GM06990 (cell line): ENCODE data around the gene DCAF8L2.

Source experiments
- DNase-seq: peaks from one replicate; pipeline ENCODE4 v3.0.0-alpha.2; 2011; ENCODE audit not compliant: insufficient read length; ENCODE audit errors: extremely low read depth
- H3K27me3 ChIP-seq: replicated peaks from 2 replicates; pipeline ENCODE4 v1.6.0; 2011; ENCODE audit warnings: low read length; ENCODE audit not compliant: control insufficient read depth, insufficient read depth
- H3K36me3 ChIP-seq: 2 replicates; pipeline ENCODE4 v1.5.1; 2011; ENCODE audit warnings: low read length; ENCODE audit not compliant: control insufficient read depth, insufficient read depth
- H3K4me3 ChIP-seq: replicated peaks from 2 replicates; pipeline ENCODE4 v1.5.1; 2011; ENCODE audit warnings: low read depth, mild to moderate bottlenecking, control low read depth, low read length
- CTCF ChIP-seq: IDR thresholded peaks from 2 replicates; pipeline ENCODE4 v1.5.1; 2011; ENCODE audit warnings: low read length, control low read depth, mild to moderate bottlenecking, inconsistent platforms; ENCODE audit not compliant: insufficient read depth, poor library complexity, severe bottlenecking

The DCAF8L2 gene

GRCh38 chrX:27571164-27571563, 19.0 kb upstream of the DCAF8L2 start:
- no peaks in the 10 kb centered on the region for H3K27me3 ChIP-seq
- no peak for DNase-seq
- H3K36me3 ChIP-seq, result no peaks in the 10 kb centered on the region
- TF ChIP-seq CTCF, result no peak
- H3K4me3 ChIP-seq, result no peak overlapping the region

- Histone ChIP-seq H3K4me3 (no peak overlapping the region), H3K27me3 (no peaks in the 10 kb centered on the region), H3K36me3 (no peaks in the 10 kb centered on the region)
- TF ChIP-seq CTCF, result no peak
- no peak for DNase-seq
These were observed 14.6 kb upstream of the DCAF8L2 start for GRCh38 chrX:27575565-27575964.

GRCh38 chrX:27583976-27584375, 6.2 kb upstream of the DCAF8L2 start:
- Histone ChIP-seq H3K36me3 (no peaks in the 10 kb centered on the region), H3K27me3 (no peaks in the 10 kb centered on the region), H3K4me3 (no peak overlapping the region)
- TF ChIP-seq CTCF, result no peak
- DNase-seq, result no peak

- DNase-seq, result no peak
- Histone ChIP-seq H3K27me3 (no peaks in the 10 kb centered on the region), H3K4me3 (no peak overlapping the region), H3K36me3 (no peaks in the 10 kb centered on the region)
- no peak for TF ChIP-seq CTCF
These were observed 1.8 kb downstream of the DCAF8L2 start for GRCh38 chrX:27591938-27592337.

GRCh38 chrX:27597508-27597907, 7.4 kb downstream of the DCAF8L2 start:
- no peak for TF ChIP-seq CTCF

GRCh38 chrX:27598312-27598711, 8.2 kb downstream of the DCAF8L2 start:
- H3K36me3 ChIP-seq, result no peaks in the 10 kb centered on the region
- no peak for DNase-seq
- no peaks in the 10 kb centered on the region for H3K27me3 ChIP-seq
- H3K4me3 ChIP-seq, result no peak overlapping the region
- no peak for TF ChIP-seq CTCF

More at GRCh38 chrX:27597508-27597907, 7.4 kb downstream of the DCAF8L2 start:
- Histone ChIP-seq H3K4me3 (no peak overlapping the region), H3K27me3 (no peaks in the 10 kb centered on the region), H3K36me3 (no peaks in the 10 kb centered on the region)
- no peak for DNase-seq
